H1 (cell line): ENCODE results near the gene OLA1. TPM values are rescaled to one million over a fixed set of nuclear protein-coding genes. Genes with fewer than 3 reads are reported as not detected.

Source experiments
- CTCF ChIA-PET: fragments of 300-600 bp; sonication (Branson Sonifier 250); formaldehyde crosslinking; loops from one replicate; lab custom pipeline; 2021; ENCODE audit not compliant: partially characterized antibody; lab: Charles Lee
- POLR2A ChIA-PET: fragments of 300-600 bp; sonication (Branson Sonifier 250); formaldehyde crosslinking; loops from one replicate; lab custom pipeline; 2021; ENCODE audit warnings: inconsistent platforms; ENCODE audit not compliant: partially characterized antibody; lab: Charles Lee
- DNase-seq, 2 experiments: peaks; one replicate each; pipeline versions ENCODE4 v3.0.0 to v3.0.0-alpha.2; 2010 to 2022; ENCODE audit warnings: low spot score in 2 of 2, low read depth in 1 of 2, mixed read lengths in 1 of 2
- FAIRE-seq: peaks from 2 replicates; lab custom pipeline; 2011; peaks lifted over from hg19 to GRCh38; lab: Jason Lieb, UNC
- H2AFZ ChIP-seq: 2 replicates; pipeline ENCODE4 v1.8.1; 2012; ENCODE audit warnings: low read length, inconsistent platforms
- H2AK5ac ChIP-seq: 2 replicates; pipeline ENCODE4 v1.6.1; 2013; ENCODE audit warnings: low read depth, low read length
- H2BK120ac ChIP-seq: replicated peaks from 2 replicates; pipeline ENCODE3; 2013; ENCODE audit warnings: low read depth, low read length, inconsistent platforms
- H2BK12ac ChIP-seq: 2 replicates; pipeline ENCODE4 v1.6.1; 2013; ENCODE audit warnings: low read depth, low read length
- H2BK15ac ChIP-seq: 2 replicates; pipeline ENCODE4 v1.6.1; 2013; ENCODE audit warnings: low read length
- H2BK20ac ChIP-seq: 2 replicates; pipeline ENCODE4 v1.6.1; 2013; ENCODE audit warnings: low read length
- H2BK5ac ChIP-seq: 2 replicates; pipeline ENCODE4 v1.6.1; 2013; ENCODE audit warnings: low read depth, low read length
- H3K14ac ChIP-seq: 2 replicates; pipeline ENCODE4 v1.6.1; 2013; ENCODE audit warnings: inconsistent platforms; ENCODE audit not compliant: insufficient read length
- H3K18ac ChIP-seq: 2 replicates; pipeline ENCODE4 v1.6.1; 2013; ENCODE audit warnings: low read length; ENCODE audit errors: extremely low read depth
- H3K23ac ChIP-seq: 2 replicates; pipeline ENCODE4 v1.6.1; 2013; ENCODE audit warnings: inconsistent platforms; ENCODE audit not compliant: insufficient read length
- H3K23me2 ChIP-seq: 2 replicates; pipeline ENCODE4 v1.6.1; 2013; ENCODE audit warnings: low read depth, low read length
- H3K27ac ChIP-seq: 2 replicates; pipeline ENCODE4 v1.6.1; 2011; ENCODE audit warnings: low read depth, low read length, inconsistent platforms
- H3K27me3 ChIP-seq, 4 experiments: replicated peaks in 1 of 4; 1 replicate in 1 of 4; 2 replicates in 3 of 4; pipeline versions ENCODE4 v1.6.1 to v1.8.1; 2011 to 2013; ENCODE audit warnings: low read length in 3 of 4, mild to moderate bottlenecking in 3 of 4, inconsistent platforms in 2 of 4, mixed read lengths in 2 of 4, moderate library complexity in 1 of 4; ENCODE audit not compliant: control insufficient read depth in 3 of 4, insufficient read depth in 3 of 4; ENCODE audit errors: extremely low read depth in 1 of 4
- H3K36me3 ChIP-seq, 4 experiments: 2 replicates each; pipeline versions ENCODE4 v1.6.1 to v1.8.1; 2011 to 2013; ENCODE audit warnings: mild to moderate bottlenecking in 4 of 4, low read length in 3 of 4, moderate library complexity in 2 of 4, control low read depth in 1 of 4, inconsistent platforms in 1 of 4; ENCODE audit not compliant: insufficient read depth in 4 of 4, control insufficient read depth in 2 of 4
- H3K4ac ChIP-seq: replicated peaks from 2 replicates; pipeline ENCODE3; 2013; ENCODE audit warnings: low read length, low read depth, mixed read lengths, inconsistent platforms; ENCODE audit not compliant: insufficient read length
- H3K4me1 ChIP-seq, 4 experiments: replicated peaks in 1 of 4; 1 replicate in 1 of 4; 2 replicates in 3 of 4; pipeline versions ENCODE4 v1.6.1 to v1.8.1; 2011 to 2013; ENCODE audit warnings: low read length in 3 of 4, inconsistent platforms in 2 of 4, mixed read lengths in 1 of 4; ENCODE audit not compliant: insufficient read depth in 4 of 4, control insufficient read depth in 3 of 4
- H3K4me2 ChIP-seq, 2 experiments: 2 replicates each; pipeline versions ENCODE4 v1.6.1 to v1.8.1; 2011 to 2013; ENCODE audit warnings: low read depth in 2 of 2, low read length in 2 of 2, control low read depth in 1 of 2, inconsistent platforms in 1 of 2, mild to moderate bottlenecking in 1 of 2; ENCODE audit not compliant: insufficient read depth in 1 of 2
- H3K4me3 ChIP-seq, 4 experiments: fragments of 200-600, 300-600 bp in 1 of 4; sonication (generic), shearing (Covaris generic), sonication (Bioruptor Twin) in 1 of 4; 2 replicates each; pipeline versions ENCODE4 v1.5.1 to v1.8.1; 2011 to 2016; ENCODE audit warnings: low read length in 4 of 4, low read depth in 3 of 4, control low read depth in 2 of 4, inconsistent platforms in 2 of 4, mild to moderate bottlenecking in 2 of 4, mixed read lengths in 1 of 4, moderate library complexity in 1 of 4; ENCODE audit not compliant: insufficient read depth in 2 of 4; ENCODE audit errors: extremely low read depth in 1 of 4
- H3K56ac ChIP-seq: replicated peaks from 2 replicates; pipeline ENCODE3; 2013; ENCODE audit warnings: low read depth, mild to moderate bottlenecking, mixed read lengths, low read length, inconsistent platforms; ENCODE audit not compliant: insufficient read length
- H3K79me1 ChIP-seq: 2 replicates; pipeline ENCODE4 v1.6.1; 2013; ENCODE audit warnings: low read depth, low read length, control low read depth
- H3K79me2 ChIP-seq, 2 experiments: 2 replicates each; pipeline versions ENCODE4 v1.6.1 to v1.8.1; 2012 to 2013; ENCODE audit warnings: low read length in 2 of 2, mild to moderate bottlenecking in 2 of 2, inconsistent platforms in 1 of 2; ENCODE audit not compliant: insufficient read depth in 2 of 2, control insufficient read depth in 1 of 2
- H3K9ac ChIP-seq, 4 experiments: replicated peaks in 1 of 4; 1 replicate in 1 of 4; 2 replicates in 3 of 4; pipeline versions ENCODE4 v1.6.1 to v1.8.1; 2011 to 2013; ENCODE audit warnings: low read depth in 3 of 4, low read length in 3 of 4, control low read depth in 2 of 4, mild to moderate bottlenecking in 2 of 4, moderate library complexity in 2 of 4, inconsistent platforms in 1 of 4; ENCODE audit errors: extremely low read depth in 1 of 4
- H3K9me3 ChIP-seq, 2 experiments: 2 replicates each; pipeline versions ENCODE4 v1.6.1 to v1.8.1; 2012 to 2013; ENCODE audit warnings: mild to moderate bottlenecking in 2 of 2, moderate library complexity in 2 of 2, control low read depth in 1 of 2, inconsistent platforms in 1 of 2, low read depth in 1 of 2, low read length in 1 of 2, mixed read lengths in 1 of 2; ENCODE audit not compliant: insufficient read depth in 2 of 2
- H4K20me1 ChIP-seq, 2 experiments: replicated peaks in 1 of 2; 2 replicates each; pipeline versions ENCODE3 to v1.8.1; 2011 to 2013; ENCODE audit warnings: inconsistent platforms in 2 of 2, low read length in 2 of 2, mild to moderate bottlenecking in 1 of 2; ENCODE audit not compliant: insufficient read depth in 2 of 2, control insufficient read depth in 1 of 2
- H4K5ac ChIP-seq: 2 replicates; pipeline ENCODE4 v1.6.1; 2013; ENCODE audit warnings: low read length, low read depth, mixed read lengths, inconsistent platforms; ENCODE audit not compliant: insufficient read length
- H4K8ac ChIP-seq: 2 replicates; pipeline ENCODE4 v1.8.0; 2013; ENCODE audit warnings: mild to moderate bottlenecking, moderate library complexity, low read length, inconsistent platforms; ENCODE audit not compliant: insufficient read depth; ENCODE audit errors: extremely low read depth
- H4K91ac ChIP-seq: replicated peaks from 2 replicates; pipeline ENCODE3; 2013; ENCODE audit warnings: low read length, mixed read lengths, inconsistent platforms; ENCODE audit not compliant: insufficient read length
- BCL11A ChIP-seq, 2 experiments: IDR thresholded peaks; one replicate each; pipeline ENCODE4 v1.6.1; 2011; ENCODE audit warnings: low read depth in 2 of 2, low read length in 2 of 2, mild to moderate bottlenecking in 2 of 2
- SP2 ChIP-seq: IDR thresholded peaks from 2 replicates; pipeline ENCODE4 v1.6.1; 2012; ENCODE audit warnings: mild to moderate bottlenecking, low read length, inconsistent platforms
- TAF7 ChIP-seq: optimal IDR thresholded peaks from 2 replicates; pipeline ENCODE3; 2011; ENCODE audit warnings: low read depth, mild to moderate bottlenecking, inconsistent platforms, low read length, moderate library complexity, borderline replicate concordance
- WGBS, 2 experiments: shearing (Covaris generic) in 1 of 2; methylation state at CpG; one replicate each; pipeline versions ENCODE4 v1.1.6 to v1.1.7; 2013 to 2015; ENCODE audit warnings: low lambda C conversion rate in 2 of 2, mixed read lengths in 2 of 2, inconsistent platforms in 1 of 2, low coverage in 1 of 2, missing lambda C conversion rate in 1 of 2; ENCODE audit not compliant: insufficient replicate concordance in 2 of 2, insufficient coverage in 1 of 2, insufficient read length in 1 of 2; ENCODE audit errors: extremely low coverage in 1 of 2, missing lambda C conversion rate in 1 of 2; 5-methylcytosine and 5-hydroxymethylcytosine counted together
- polyA plus RNA-seq, 7 experiments: library from polyadenylated mRNA; depleted of rRNA in 3 of 7; stranded (reverse) in 5 of 7; unstranded in 2 of 7; fragments of >200 nt in 5 of 7; fragments of 200-250 nt in 2 of 7; gene quantifications; 1 replicate in 5 of 7; 2 replicates in 1 of 7; 4 replicates in 1 of 7; pipeline versions ENCODE4 v1.2.1 to v1.2.3, GENCODE V29; 2011 to 2013; ENCODE audit warnings: missing spikeins in 2 of 7, mixed read lengths in 2 of 7
- total RNA-seq: library from RNA; stranded (reverse); fragmentation: NEBNext Ultra II Directional; extraction: Animal tissue kit (Norgen Biotek cat#: 25700); gene quantifications from 2 replicates; pipeline ENCODE4 v1.2.1, GENCODE V29; 2021

The OLA1 gene
- total and polyA plus RNA-seq, 2 of the 8 experiments (the other 6 are each of a cell fraction or from before 2014, with no cell fraction given) = 39.3 to 158 TPM

DNA sequence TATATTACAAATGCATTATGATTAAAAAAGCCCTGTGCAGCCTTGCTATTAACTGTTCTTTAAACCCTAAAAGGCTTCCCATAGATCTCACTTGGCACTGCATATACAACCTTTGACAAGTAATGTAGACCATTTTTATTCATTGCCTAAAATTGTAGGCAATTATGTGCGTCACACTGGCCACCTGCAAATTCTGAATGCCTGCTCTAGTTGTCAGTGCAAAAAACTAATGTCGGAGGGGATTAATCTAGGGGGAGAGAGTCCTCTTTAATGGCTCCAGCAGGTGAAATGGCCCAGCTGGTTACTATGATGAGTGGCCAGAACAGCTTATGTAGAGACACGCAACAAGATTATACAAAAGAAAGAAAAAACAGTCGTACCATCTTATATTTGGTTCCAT is 123.2 kb downstream of the OLA1 start:
- H3K9ac ChIP-seq = no peak overlapping the region
- no peak overlapping the region for H2BK12ac ChIP-seq
- WGBS, 2 experiments = 39% methylated on average over 4 of the region's 4 CpGs; no CpG with 5 or more reads in 1 of the 2 experiments
- H3K27me3 ChIP-seq = no peaks in the 10 kb centered on the region
- no peaks in the 10 kb centered on the region for H3K23me2 ChIP-seq
- H3K9me3 ChIP-seq = no peaks in the 10 kb centered on the region
- H3K36me3 ChIP-seq = no peaks in the 10 kb centered on the region
- no peak overlapping the region for H3K23ac ChIP-seq
- H4K91ac ChIP-seq = no peak overlapping the region
- no peak overlapping the region for H4K8ac ChIP-seq
- H3K79me2 ChIP-seq = no peaks in the 10 kb centered on the region
- no peaks in the 10 kb centered on the region for H3K79me1 ChIP-seq
- ChIA-PET CTCF (interaction anchor here (1.2 kb wide), 1 partner anchor 22 kb away, joined by 3 read pairs; no protein-coding TSS in a partner anchor), POLR2A (no interaction called here)
- no peak for DNase-seq
- H3K18ac ChIP-seq = peak overlapping the region; percentile 4; the same call in 1 of the 2 replicates
- H2AK5ac ChIP-seq = no peak overlapping the region
- H4K5ac ChIP-seq = peak overlapping the region; percentile 78
- no peak overlapping the region for H2BK15ac ChIP-seq
- H3K4me1 ChIP-seq = peaks cover 2 to 21% (median 12%) of the 10 kb centered on the region in 4 experiments; a peak in 4 of 7 replicates
- no peak overlapping the region for H3K14ac ChIP-seq
- H3K4ac ChIP-seq = no peak overlapping the region
- no peak for FAIRE-seq
- H2BK5ac ChIP-seq = peak overlapping the region; percentile 3; the same call in 1 of the 2 replicates
- no peak overlapping the region for H2BK20ac ChIP-seq
- peak overlapping the region; percentile 12 for H2BK120ac ChIP-seq
- H3K27ac ChIP-seq = no peak overlapping the region
- peak overlapping the region; percentile 53 to 63 for H3K4me2 ChIP-seq
- no peak overlapping the region for H3K56ac ChIP-seq
- H3K4me3 ChIP-seq = peak overlapping the region in 2 of 4 experiments; percentile 1 to 47; a peak in 2 of 8 replicates
- TF ChIP-seq SP2 = no peak
- no peak for TF ChIP-seq TAF7
- TF ChIP-seq BCL11A (IDR thresholded peaks at IDR 0.05; ENCODE audit: low read depth in 2 of 2, low read length in 2 of 2) = no peak
- H4K20me1 ChIP-seq = no peaks in the 10 kb centered on the region
- no peak overlapping the region for H2AFZ ChIP-seq
